ENCODE data around the gene FEZF2. TPM values are rescaled to one million over a fixed set of nuclear protein-coding genes. Genes with fewer than 3 reads are reported as not detected.

Gene FEZF2
- total RNA-seq, 1 experiment from 2014 or later = not detected

- TF ChIP-seq PRDM15 (CRISPR knock-in tag; IDR thresholded peaks at IDR 0.05) (no peak), AR (CRISPR knock-in tag; IDR thresholded peaks at IDR 0.05) (no peak), SP1 (CRISPR knock-in tag; conservative IDR thresholded peaks at IDR 0.05) (no peak), TEAD1 (CRISPR knock-in tag; IDR thresholded peaks at IDR 0.05) (no peak), JUN (CRISPR knock-in tag; IDR thresholded peaks at IDR 0.05) (no peak), USF2 (CRISPR knock-in tag; IDR thresholded peaks at IDR 0.05) (no peak), SMAD3 (CRISPR knock-in tag; IDR thresholded peaks at IDR 0.05; ENCODE audit: borderline replicate concordance) (no peak), JAZF1 (CRISPR knock-in tag; IDR thresholded peaks at IDR 0.05) (no peak), ZNF416 (CRISPR knock-in tag; IDR thresholded peaks at IDR 0.05) (no peak), ESRRA (CRISPR knock-in tag; IDR thresholded peaks at IDR 0.05; ENCODE audit: borderline replicate concordance) (no peak), IRF1 (CRISPR knock-in tag; IDR thresholded peaks at IDR 0.05) (no peak)
- TF ChIP-seq, protein P1, sequence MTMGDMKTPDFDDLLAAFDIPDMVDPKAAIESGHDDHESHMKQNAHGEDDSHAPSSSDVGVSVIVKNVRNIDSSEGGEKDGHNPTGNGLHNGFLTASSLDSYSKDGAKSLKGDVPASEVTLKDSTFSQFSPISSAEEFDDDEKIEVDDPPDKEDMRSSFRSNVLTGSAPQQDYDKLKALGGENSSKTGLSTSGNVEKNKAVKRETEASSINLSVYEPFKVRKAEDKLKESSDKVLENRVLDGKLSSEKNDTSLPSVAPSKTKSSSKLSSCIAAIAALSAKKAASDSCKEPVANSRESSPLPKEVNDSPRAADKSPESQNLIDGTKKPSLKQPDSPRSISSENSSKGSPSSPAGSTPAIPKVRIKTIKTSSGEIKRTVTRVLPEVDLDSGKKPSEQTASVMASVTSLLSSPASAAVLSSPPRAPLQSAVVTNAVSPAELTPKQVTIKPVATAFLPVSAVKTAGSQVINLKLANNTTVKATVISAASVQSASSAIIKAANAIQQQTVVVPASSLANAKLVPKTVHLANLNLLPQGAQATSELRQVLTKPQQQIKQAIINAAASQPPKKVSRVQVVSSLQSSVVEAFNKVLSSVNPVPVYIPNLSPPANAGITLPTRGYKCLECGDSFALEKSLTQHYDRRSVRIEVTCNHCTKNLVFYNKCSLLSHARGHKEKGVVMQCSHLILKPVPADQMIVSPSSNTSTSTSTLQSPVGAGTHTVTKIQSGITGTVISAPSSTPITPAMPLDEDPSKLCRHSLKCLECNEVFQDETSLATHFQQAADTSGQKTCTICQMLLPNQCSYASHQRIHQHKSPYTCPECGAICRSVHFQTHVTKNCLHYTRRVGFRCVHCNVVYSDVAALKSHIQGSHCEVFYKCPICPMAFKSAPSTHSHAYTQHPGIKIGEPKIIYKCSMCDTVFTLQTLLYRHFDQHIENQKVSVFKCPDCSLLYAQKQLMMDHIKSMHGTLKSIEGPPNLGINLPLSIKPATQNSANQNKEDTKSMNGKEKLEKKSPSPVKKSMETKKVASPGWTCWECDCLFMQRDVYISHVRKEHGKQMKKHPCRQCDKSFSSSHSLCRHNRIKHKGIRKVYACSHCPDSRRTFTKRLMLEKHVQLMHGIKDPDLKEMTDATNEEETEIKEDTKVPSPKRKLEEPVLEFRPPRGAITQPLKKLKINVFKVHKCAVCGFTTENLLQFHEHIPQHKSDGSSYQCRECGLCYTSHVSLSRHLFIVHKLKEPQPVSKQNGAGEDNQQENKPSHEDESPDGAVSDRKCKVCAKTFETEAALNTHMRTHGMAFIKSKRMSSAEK (CRISPR knock-in tag; IDR thresholded peaks at IDR 0.05; ENCODE audit: borderline replicate concordance) = no peak
- TF ChIP-seq, protein P2, sequence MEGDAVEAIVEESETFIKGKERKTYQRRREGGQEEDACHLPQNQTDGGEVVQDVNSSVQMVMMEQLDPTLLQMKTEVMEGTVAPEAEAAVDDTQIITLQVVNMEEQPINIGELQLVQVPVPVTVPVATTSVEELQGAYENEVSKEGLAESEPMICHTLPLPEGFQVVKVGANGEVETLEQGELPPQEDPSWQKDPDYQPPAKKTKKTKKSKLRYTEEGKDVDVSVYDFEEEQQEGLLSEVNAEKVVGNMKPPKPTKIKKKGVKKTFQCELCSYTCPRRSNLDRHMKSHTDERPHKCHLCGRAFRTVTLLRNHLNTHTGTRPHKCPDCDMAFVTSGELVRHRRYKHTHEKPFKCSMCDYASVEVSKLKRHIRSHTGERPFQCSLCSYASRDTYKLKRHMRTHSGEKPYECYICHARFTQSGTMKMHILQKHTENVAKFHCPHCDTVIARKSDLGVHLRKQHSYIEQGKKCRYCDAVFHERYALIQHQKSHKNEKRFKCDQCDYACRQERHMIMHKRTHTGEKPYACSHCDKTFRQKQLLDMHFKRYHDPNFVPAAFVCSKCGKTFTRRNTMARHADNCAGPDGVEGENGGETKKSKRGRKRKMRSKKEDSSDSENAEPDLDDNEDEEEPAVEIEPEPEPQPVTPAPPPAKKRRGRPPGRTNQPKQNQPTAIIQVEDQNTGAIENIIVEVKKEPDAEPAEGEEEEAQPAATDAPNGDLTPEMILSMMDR (IDR thresholded peaks at IDR 0.05) = no peak
Measured at GRCh38 chr3:62369476-62369743, 3.9 kb downstream of the FEZF2 start (continued).

All from WTC11 (cell line).